Measurements from ENCODE around the gene TP53BP2.

GRCh38 chr1:223772771-223773160 is 73.0 kb downstream of the TP53BP2 start:
- TF ChIP-seq POLR2AphosphoS5 (IDR thresholded peaks at IDR 0.05; ENCODE audit: insufficient read depth, low read depth, low read length) (no peak), POLR2A (IDR thresholded peaks at IDR 0.05; ENCODE audit: low read depth, low read length) (no peak), MYC (IDR thresholded peaks at IDR 0.05; ENCODE audit: low read depth, low read length) (no peak), EZH2 (IDR thresholded peaks at IDR 0.05; ENCODE audit: borderline replicate concordance, low read depth, low read length, severe bottlenecking) (no peak)
- TF ChIP-seq, protein P1, sequence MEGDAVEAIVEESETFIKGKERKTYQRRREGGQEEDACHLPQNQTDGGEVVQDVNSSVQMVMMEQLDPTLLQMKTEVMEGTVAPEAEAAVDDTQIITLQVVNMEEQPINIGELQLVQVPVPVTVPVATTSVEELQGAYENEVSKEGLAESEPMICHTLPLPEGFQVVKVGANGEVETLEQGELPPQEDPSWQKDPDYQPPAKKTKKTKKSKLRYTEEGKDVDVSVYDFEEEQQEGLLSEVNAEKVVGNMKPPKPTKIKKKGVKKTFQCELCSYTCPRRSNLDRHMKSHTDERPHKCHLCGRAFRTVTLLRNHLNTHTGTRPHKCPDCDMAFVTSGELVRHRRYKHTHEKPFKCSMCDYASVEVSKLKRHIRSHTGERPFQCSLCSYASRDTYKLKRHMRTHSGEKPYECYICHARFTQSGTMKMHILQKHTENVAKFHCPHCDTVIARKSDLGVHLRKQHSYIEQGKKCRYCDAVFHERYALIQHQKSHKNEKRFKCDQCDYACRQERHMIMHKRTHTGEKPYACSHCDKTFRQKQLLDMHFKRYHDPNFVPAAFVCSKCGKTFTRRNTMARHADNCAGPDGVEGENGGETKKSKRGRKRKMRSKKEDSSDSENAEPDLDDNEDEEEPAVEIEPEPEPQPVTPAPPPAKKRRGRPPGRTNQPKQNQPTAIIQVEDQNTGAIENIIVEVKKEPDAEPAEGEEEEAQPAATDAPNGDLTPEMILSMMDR (IDR thresholded peaks at IDR 0.05; ENCODE audit: extremely low read depth in 1 of 2, insufficient read depth in 1 of 2, low read depth in 1 of 2, low read length in 2 of 2), result no peak
